ENCODE data around the gene ATP5MK.
"Not testable (repeated sequence)": the region's sequence is repeated elsewhere in the genome, so short reads cannot be mapped to it uniquely, and the experiment has no call there.

ATP5MK gene

DNA sequence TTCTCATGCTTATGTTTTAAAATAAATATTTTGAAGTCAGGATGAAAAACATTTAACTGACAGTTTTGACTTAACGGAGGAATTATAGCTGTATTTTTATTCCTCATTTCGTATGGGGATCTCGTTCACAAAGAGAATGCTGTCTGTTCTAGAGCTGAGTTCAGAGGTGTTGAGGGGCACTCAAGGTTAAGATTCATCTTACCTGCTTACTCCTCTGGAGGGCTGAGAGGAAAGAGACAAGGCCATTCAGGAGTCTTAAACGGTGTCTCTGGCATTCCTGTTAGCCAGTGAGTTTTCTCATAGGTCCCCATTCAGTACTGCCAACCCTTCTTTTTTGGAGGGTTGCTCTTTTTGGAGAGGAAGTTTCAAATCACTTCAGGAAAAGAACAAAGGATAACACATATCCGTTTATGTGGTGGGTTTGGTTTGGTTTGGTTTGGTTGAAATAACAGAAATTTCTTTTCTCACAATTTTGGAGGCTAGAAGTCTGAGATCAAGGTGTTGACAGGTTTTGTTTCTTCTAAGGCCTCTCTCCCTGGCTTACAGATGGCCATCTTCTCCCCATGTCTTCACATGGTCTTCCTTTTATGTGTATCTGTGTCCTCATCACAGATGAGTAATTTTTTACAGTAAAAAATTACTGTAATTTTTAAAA is 32.8 kb upstream of the ATP5MK start:
- DNase-seq (ENCODE audit: low spot score in 2 of 2) (no peak), ATAC-seq (replicated peaks; ENCODE audit: extremely low read depth, poor library complexity, severe bottlenecking) (no peak)
- no peaks in the 10 kb centered on the region for H3K9me3 Mint-ChIP-seq
- H3K4me3 Mint-ChIP-seq = no peak overlapping the region
- H3K4me1 Mint-ChIP-seq = peaks cover 14% of the 10 kb centered on the region
- H3K36me3 Mint-ChIP-seq (ENCODE audit: insufficient read depth) = peaks cover 49% of the 10 kb centered on the region
- H3K27me3 Mint-ChIP-seq = no peaks in the 10 kb centered on the region
- peak overlapping the region; percentile 20 for H3K27ac Mint-ChIP-seq (ENCODE audit: low read depth)

DNA sequence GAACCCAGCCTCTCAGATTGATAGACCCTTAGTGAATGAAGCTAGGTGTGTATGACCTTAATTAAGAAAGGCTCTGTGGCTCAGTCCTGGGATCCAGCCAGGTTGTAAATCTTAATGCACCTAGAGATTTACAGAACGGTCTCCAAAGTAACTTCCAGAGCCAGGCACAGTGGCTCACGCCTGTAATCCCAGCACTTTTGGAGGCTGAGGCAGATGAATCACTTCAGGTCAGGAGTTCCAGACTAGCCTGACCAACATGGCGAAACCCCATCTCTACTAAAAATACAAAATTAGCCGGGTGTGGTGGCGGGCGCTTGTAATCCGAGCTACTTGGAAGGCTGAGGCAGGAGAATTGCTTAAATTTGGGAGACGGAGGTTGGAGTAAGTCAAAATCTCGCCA is 31.6 kb upstream of the ATP5MK start:
- Mint-ChIP-seq H3K27me3 (no peaks in the 10 kb centered on the region), H3K27ac (ENCODE audit: low read depth) (no peak overlapping the region), H3K36me3 (ENCODE audit: insufficient read depth) (peaks cover 56% of the 10 kb centered on the region), H3K9me3 (no peaks in the 10 kb centered on the region), H3K4me3 (no peak overlapping the region), H3K4me1 (peaks cover 14% of the 10 kb centered on the region)
- no peak for ATAC-seq (replicated peaks; ENCODE audit: extremely low read depth, poor library complexity, severe bottlenecking)
- DNase-seq (ENCODE audit: low spot score in 2 of 2) = no peak

DNA sequence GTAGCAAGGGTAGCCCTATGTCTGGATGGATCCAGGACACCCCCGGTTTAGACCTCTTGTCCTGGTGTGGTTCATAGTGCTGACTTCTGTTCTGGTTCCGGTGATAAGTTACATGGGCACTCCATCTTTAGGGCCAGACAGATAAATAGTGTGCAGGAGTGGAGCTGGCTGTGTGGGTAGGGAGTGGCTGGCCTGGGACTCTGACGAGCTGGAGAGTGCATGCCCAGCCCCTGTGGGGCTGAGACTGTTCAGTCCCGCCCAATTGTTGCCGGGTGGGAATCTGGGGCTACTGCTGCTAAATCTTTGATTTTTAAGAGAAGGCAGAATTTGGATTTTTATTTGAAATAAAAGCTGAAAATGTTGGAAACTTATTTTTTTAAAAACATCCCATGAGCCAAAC is 27.5 kb upstream of the ATP5MK start:
- ATAC-seq (replicated peaks; ENCODE audit: extremely low read depth, poor library complexity, severe bottlenecking) = no peak
- no peak overlapping the region for H3K27ac Mint-ChIP-seq (ENCODE audit: low read depth)

DNA sequence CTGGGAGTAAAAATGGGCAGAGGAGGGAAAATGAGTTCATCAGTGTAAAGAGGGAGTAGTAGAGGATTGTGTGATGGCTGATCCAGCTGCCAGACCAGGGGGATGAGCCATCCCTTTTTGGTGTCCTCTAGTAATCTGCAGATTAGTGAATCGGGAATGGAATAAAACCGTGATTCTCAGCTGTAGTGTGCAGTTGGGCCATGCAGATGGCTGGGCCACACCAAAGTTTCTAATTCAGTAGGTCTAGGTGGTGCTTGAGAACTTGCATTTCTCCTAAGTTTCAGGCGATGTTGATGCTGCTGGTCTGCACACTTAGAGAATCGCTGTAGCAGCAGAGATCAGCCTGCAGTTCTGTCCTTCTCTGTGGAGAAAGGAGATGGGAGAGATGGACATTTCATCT is 22.8 kb upstream of the ATP5MK start:
- no peaks in the 10 kb centered on the region for H3K9me3 Mint-ChIP-seq
- no peak for DNase-seq (ENCODE audit: low spot score in 2 of 2)
- no peak overlapping the region for H3K27ac Mint-ChIP-seq (ENCODE audit: low read depth)
- H3K36me3 Mint-ChIP-seq (ENCODE audit: insufficient read depth) = peaks cover 62% of the 10 kb centered on the region
- H3K27me3 Mint-ChIP-seq = no peaks in the 10 kb centered on the region
- ATAC-seq (replicated peaks; ENCODE audit: extremely low read depth, poor library complexity, severe bottlenecking) = no peak
- H3K4me3 Mint-ChIP-seq = no peak overlapping the region
- no peaks in the 10 kb centered on the region for H3K4me1 Mint-ChIP-seq

More for the DNA sequence above, 27.5 kb upstream of the ATP5MK start:
- Mint-ChIP-seq H3K4me3 (no peak overlapping the region), H3K27me3 (no peaks in the 10 kb centered on the region), H3K36me3 (ENCODE audit: insufficient read depth) (peaks cover 71% of the 10 kb centered on the region), H3K4me1 (peaks cover 5% of the 10 kb centered on the region), H3K9me3 (no peaks in the 10 kb centered on the region)
- DNase-seq (ENCODE audit: low spot score in 2 of 2) = no peak

DNA sequence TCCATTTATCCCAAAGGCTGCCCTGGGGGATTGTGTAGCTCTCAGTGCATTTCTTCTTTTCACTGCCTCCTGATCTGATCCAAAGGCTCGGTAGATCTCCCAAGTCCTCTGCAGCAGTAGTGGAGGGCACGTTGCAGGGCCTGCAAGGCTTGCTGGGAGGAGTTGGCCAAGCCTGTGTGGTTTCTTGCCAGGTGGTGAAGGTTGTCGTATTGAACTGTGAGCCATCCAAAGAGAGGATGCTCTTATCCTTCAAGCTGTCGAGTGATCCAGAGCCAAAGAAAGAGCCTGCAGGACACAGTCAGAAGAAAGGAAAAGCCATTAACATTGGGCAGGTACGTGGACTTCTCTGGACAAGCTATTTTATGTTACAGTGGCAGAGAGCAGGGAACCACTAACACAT is 21.3 kb upstream of the ATP5MK start:
- DNase-seq (ENCODE audit: low spot score in 2 of 2) (no peak), ATAC-seq (replicated peaks; ENCODE audit: extremely low read depth, poor library complexity, severe bottlenecking) (no peak)
- Mint-ChIP-seq H3K4me1 (no peaks in the 10 kb centered on the region), H3K27ac (ENCODE audit: low read depth) (no peak overlapping the region), H3K27me3 (no peaks in the 10 kb centered on the region), H3K9me3 (no peaks in the 10 kb centered on the region), H3K4me3 (no peak overlapping the region), H3K36me3 (ENCODE audit: insufficient read depth) (peaks cover 62% of the 10 kb centered on the region)

DNA sequence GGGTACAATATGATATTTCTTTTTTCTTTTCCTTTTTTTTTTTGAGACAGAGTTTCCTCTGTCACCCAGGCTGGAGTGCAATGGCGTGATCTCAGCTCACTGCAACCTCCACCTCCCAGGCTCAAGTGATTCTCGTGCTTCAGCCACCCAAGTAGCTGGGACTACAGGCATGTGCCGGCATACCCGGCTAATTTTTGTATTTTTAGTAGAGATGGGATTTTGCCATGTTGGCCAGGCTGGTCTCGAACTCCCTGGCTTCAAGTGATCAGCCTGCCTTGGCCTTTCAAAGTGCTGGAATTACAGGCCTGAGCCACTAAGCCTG is 20.8 kb upstream of the ATP5MK start:
- peaks cover 62% of the 10 kb centered on the region for H3K36me3 Mint-ChIP-seq (ENCODE audit: insufficient read depth)
- H3K9me3 Mint-ChIP-seq; H3K27me3 Mint-ChIP-seq; H3K4me3 Mint-ChIP-seq; H3K4me1 Mint-ChIP-seq; H3K27ac Mint-ChIP-seq (ENCODE audit: low read depth); DNase-seq (ENCODE audit: low spot score in 2 of 2); ATAC-seq (replicated peaks; ENCODE audit: extremely low read depth, poor library complexity, severe bottlenecking): not testable (repeated sequence)

DNA sequence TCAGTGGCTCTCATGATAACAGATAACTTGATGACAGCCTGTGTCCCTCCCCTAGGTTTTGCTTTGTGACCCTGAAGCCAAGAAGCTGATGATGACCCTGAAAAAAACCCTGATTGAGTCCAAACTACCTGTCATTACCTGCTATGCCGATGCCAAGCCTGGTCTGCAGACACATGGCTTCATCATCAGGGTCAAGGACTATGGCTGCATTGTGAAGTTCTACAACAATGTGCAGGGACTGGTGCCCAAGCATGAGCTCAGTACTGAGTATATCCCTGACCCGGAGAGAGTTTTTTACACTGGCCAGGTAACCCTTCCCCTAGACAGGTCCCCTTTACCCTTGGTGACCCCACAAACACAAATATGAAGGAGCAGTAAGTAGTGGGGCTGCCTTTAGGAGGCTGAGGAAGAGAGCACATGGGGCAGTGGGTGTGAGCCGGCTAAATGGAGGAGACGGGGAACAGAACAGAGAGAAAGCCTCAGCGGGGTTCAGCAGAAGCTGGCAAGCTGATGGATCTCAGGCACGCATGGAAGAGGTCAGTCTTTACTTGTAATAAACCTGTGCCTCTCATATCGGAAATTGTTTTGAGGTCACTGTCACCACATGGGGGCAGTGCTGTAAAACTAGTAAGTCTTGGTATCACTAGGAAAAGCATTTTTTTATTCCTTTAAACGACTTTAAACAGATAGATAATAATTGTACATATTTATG is 20.3 kb upstream of the ATP5MK start:
- H3K4me1 Mint-ChIP-seq = no peaks in the 10 kb centered on the region
- DNase-seq (ENCODE audit: low spot score in 2 of 2) = peak; percentile 45 to 51
- H3K27ac Mint-ChIP-seq (ENCODE audit: low read depth) = no peak overlapping the region
- H3K4me3 Mint-ChIP-seq = no peak overlapping the region
- H3K27me3 Mint-ChIP-seq = no peaks in the 10 kb centered on the region
- no peaks in the 10 kb centered on the region for H3K9me3 Mint-ChIP-seq
- H3K36me3 Mint-ChIP-seq (ENCODE audit: insufficient read depth) = peaks cover 65% of the 10 kb centered on the region
- ATAC-seq (replicated peaks; ENCODE audit: extremely low read depth, poor library complexity, severe bottlenecking) = no peak

DNA sequence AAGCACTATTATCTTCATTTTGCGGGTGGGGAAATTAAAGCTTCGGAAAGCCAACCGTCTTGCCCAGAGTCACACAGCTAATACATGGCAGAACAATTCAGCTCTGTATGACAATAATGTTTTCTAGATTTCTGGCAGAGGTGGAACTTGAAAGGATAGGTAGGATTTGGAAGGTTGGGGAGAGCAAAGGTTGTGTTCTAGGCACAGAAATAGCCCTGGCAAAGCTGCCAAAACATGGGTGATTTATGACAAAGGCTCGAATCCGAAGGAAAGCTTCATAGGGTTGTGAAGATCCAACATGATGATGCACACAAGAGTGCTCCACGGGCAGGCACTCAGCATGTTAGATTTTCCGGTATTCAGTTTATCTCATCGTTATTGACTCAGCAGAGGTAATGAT is 19.3 kb upstream of the ATP5MK start:
- no peaks in the 10 kb centered on the region for H3K4me1 Mint-ChIP-seq
- H3K4me3 Mint-ChIP-seq = no peak overlapping the region
- H3K27ac Mint-ChIP-seq (ENCODE audit: low read depth) = no peak overlapping the region
- no peaks in the 10 kb centered on the region for H3K9me3 Mint-ChIP-seq
- H3K27me3 Mint-ChIP-seq = no peaks in the 10 kb centered on the region
- no peak for ATAC-seq (replicated peaks; ENCODE audit: extremely low read depth, poor library complexity, severe bottlenecking)
- H3K36me3 Mint-ChIP-seq (ENCODE audit: insufficient read depth) = peaks cover 59% of the 10 kb centered on the region
- no peak for DNase-seq (ENCODE audit: low spot score in 2 of 2)

DNA sequence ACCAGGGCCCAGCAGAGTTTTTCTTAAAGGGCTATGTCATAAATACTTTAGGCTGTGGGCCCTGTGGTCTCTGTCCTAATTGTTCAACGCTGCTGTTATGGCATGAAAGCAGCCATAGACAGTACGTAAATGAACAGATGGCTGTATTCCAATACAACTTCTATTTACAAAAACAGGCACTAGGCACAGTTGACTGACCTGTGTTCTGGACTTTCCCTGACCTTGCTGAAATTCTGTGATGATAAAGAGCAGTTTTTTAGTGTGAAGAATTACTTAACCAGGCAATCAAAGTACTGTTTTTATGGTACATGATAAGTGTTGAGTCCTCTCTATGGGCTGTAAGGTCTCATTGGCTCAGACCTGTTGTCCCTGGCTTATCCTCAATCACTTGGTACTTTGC is 17.3 kb upstream of the ATP5MK start:
- no peak overlapping the region for H3K27ac Mint-ChIP-seq (ENCODE audit: low read depth)
- no peaks in the 10 kb centered on the region for H3K9me3 Mint-ChIP-seq
- ATAC-seq (replicated peaks; ENCODE audit: extremely low read depth, poor library complexity, severe bottlenecking) (no peak), DNase-seq (ENCODE audit: low spot score in 2 of 2) (no peak)
- no peaks in the 10 kb centered on the region for H3K4me1 Mint-ChIP-seq
- H3K36me3 Mint-ChIP-seq (ENCODE audit: insufficient read depth) = peaks cover 61% of the 10 kb centered on the region
- no peaks in the 10 kb centered on the region for H3K27me3 Mint-ChIP-seq
- no peak overlapping the region for H3K4me3 Mint-ChIP-seq

DNA sequence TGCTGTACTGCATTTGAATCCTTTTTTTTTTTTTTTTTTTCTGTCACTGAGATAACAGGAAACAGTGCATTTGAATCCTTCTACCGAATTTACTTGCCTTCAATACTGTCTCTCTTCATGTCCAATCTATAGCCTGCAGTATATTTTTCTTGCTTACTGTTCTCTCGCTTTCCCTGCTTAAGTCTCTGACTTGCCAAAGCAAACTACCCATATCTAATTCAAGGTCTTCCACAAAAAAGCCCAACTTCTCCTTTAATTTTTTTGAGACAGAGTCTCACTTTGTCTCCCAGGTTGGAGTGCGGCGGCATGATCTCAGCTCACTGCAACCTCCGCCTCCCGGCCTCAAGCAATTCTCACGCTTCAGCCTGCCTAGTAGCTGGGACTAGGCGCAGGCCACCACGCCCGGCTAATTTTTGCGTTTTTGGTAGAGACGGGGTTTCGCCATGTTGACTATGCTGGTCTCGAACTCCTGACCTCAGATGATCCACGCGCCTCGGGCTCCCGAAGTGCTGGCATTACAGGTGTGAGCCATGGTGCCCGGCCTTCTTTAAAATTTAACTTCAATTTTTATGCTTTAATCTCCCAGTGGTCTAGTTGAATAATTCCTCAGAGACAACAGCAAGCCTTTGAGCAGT is 1.0 kb upstream of the ATP5MK start:
- peak; percentile 33 for ATAC-seq (replicated peaks; ENCODE audit: extremely low read depth, poor library complexity, severe bottlenecking)
- peak overlapping the region; percentile 98 for H3K4me3 Mint-ChIP-seq
- H3K9me3 Mint-ChIP-seq = no peaks in the 10 kb centered on the region
- DNase-seq (ENCODE audit: low spot score in 2 of 2) = no peak
- H3K27ac Mint-ChIP-seq (ENCODE audit: low read depth) = peak overlapping the region; percentile 97
- peaks cover 52% of the 10 kb centered on the region for H3K36me3 Mint-ChIP-seq (ENCODE audit: insufficient read depth)
- H3K4me1 Mint-ChIP-seq = peaks cover 43% of the 10 kb centered on the region
- H3K27me3 Mint-ChIP-seq = no peaks in the 10 kb centered on the region

DNA sequence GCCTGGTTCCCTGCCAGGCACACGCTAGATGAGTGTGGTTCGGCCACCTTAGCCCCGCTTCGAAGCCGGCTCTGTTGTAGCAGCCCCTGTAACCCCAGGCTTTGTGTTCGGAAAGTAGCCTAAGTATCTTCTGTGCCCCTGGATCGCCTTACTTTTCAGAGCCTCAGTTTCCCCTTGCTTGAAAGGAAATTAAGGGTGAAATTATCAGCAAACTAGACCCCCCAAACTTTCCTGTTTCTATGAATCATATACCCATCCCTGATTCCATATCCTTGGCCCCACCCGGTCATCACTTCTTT is 463 bp upstream of the ATP5MK start:
- Mint-ChIP-seq H3K36me3 (ENCODE audit: insufficient read depth) (peaks cover 50% of the 10 kb centered on the region), H3K9me3 (no peaks in the 10 kb centered on the region), H3K4me3 (peak overlapping the region; percentile 98), H3K27ac (ENCODE audit: low read depth) (peak overlapping the region; percentile 97), H3K4me1 (peaks cover 43% of the 10 kb centered on the region), H3K27me3 (no peaks in the 10 kb centered on the region)
- DNase-seq (ENCODE audit: low spot score in 2 of 2) (no peak), ATAC-seq (replicated peaks; ENCODE audit: extremely low read depth, poor library complexity, severe bottlenecking) (no peak)

DNA sequence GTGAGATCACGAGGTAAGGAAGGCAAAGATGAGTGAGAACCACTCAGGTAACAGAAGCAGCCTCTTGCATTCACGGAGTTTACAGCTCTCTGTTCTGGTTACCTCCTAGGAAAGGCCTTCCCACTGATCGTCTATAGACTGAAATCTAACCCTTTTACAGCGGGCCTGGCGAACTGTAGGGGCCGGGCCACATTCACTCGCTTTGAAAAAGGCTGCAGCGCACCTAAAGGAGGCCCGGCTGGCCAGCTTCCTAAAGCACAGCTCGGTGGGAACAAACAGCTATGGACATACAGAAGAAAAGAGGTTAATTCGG is 565 bp downstream of the ATP5MK start:
- no peaks in the 10 kb centered on the region for H3K9me3 Mint-ChIP-seq
- H3K27ac Mint-ChIP-seq (ENCODE audit: low read depth) = peak overlapping the region; percentile 97
- no peaks in the 10 kb centered on the region for H3K27me3 Mint-ChIP-seq
- ATAC-seq (replicated peaks; ENCODE audit: extremely low read depth, poor library complexity, severe bottlenecking) (no peak), DNase-seq (ENCODE audit: low spot score in 2 of 2) (no peak)
- H3K4me3 Mint-ChIP-seq = peak overlapping the region; percentile 98
- H3K36me3 Mint-ChIP-seq (ENCODE audit: insufficient read depth) = peaks cover 51% of the 10 kb centered on the region
- H3K4me1 Mint-ChIP-seq = peaks cover 43% of the 10 kb centered on the region

DNA sequence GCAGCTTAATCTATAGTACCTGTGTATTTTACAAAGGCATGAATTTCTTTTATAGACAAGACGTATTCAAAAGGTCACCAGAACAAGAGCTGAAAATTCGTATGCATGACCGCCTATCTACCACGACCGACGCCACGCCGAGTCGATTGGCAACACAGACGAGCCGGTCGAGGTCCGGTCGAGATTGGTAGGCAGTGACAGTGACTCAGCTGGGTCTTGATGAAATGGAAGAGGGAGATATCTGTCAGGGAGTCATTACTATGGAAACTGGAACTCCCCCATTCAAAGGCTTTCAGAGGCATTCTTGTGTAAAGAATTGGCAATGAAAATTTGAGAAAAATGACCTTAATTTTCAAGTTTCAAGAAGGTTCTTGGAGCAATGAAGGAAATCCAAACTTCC is 2.1 kb downstream of the ATP5MK start:
- Mint-ChIP-seq H3K4me1 (peaks cover 43% of the 10 kb centered on the region), H3K4me3 (no peak overlapping the region), H3K9me3 (no peaks in the 10 kb centered on the region), H3K36me3 (ENCODE audit: insufficient read depth) (peaks cover 48% of the 10 kb centered on the region), H3K27me3 (no peaks in the 10 kb centered on the region), H3K27ac (ENCODE audit: low read depth) (no peak overlapping the region)
- no peak for ATAC-seq (replicated peaks; ENCODE audit: extremely low read depth, poor library complexity, severe bottlenecking)
- DNase-seq (ENCODE audit: low spot score in 2 of 2) = no peak

Measured in central memory CD8-positive, alpha-beta T cell (primary cell).